ENCODE measurements around the gene FAU.

GRCh38 chr11:65087827-65088226 lies 34.1 kb downstream of the FAU start:
- no peak for TF ChIP-seq TAF1 (IDR thresholded peaks at IDR 0.05; ENCODE audit: low read depth, low read length)
- TF ChIP-seq POLR2A (IDR thresholded peaks at IDR 0.05; ENCODE audit: low read depth, low read length): no peak
- TF ChIP-seq POLR2AphosphoS5 (IDR thresholded peaks at IDR 0.05; ENCODE audit: low read depth, low read length): no peak
- TF ChIP-seq SPI1 (IDR thresholded peaks at IDR 0.05; ENCODE audit: low read depth, low read length): no peak
- no peak for TF ChIP-seq PAX5 (IDR thresholded peaks at IDR 0.05; ENCODE audit: insufficient read depth, low read length, severe bottlenecking)
- no peak for TF ChIP-seq POU2F2 (IDR thresholded peaks at IDR 0.05; ENCODE audit: low read depth, low read length)

All from GM12891 (cell line).